WTC11 (cell line): ENCODE results near the gene EVA1A. TPM values are rescaled to one million over a fixed set of nuclear protein-coding genes. Genes with fewer than 3 reads are reported as not detected.
A peak's percentile ranks its signal among the peaks of the same experiment; 100 is the strongest.

Source experiments
- ATAC-seq: fragments of 200-7000 bp; cut with Tn5 transposase; 2 replicates; pipeline ENCODE4 v1.10.0; 2021; ENCODE audit warnings: mild to moderate bottlenecking, moderate library complexity
- CTCF ChIA-PET: fragments of 300-600 bp; sonication (Branson Sonifier 250); formaldehyde crosslinking; loops from one replicate; lab custom pipeline; 2021; ENCODE audit warnings: antibody characterized with exemption; lab: Charles Lee
- POLR2A ChIA-PET: fragments of 350-600 bp; sonication (Branson Sonifier 250); formaldehyde crosslinking; loops from one replicate; lab custom pipeline; 2021; ENCODE audit warnings: antibody characterized with exemption; lab: Charles Lee
- DNase-seq: peaks from one replicate; pipeline ENCODE4 v3.0.0; 2021; ENCODE audit warnings: low spot score
- H3K27ac Mint-ChIP-seq: 2 replicates; pipeline ENCODE4 v1.8.0; 2021; ENCODE audit warnings: mixed read lengths
- H3K27me3 Mint-ChIP-seq: 2 replicates; pipeline ENCODE4 v1.8.0; 2021; ENCODE audit warnings: low read depth, mild to moderate bottlenecking, moderate library complexity, mixed read lengths
- H3K36me3 Mint-ChIP-seq: 2 replicates; pipeline ENCODE4 v1.8.0; 2021; ENCODE audit warnings: mixed read lengths
- H3K4me1 Mint-ChIP-seq: 2 replicates; pipeline ENCODE4 v1.8.0; 2022; ENCODE audit warnings: mixed read lengths
- H3K4me3 Mint-ChIP-seq: 2 replicates; pipeline ENCODE4 v1.8.0; 2021; ENCODE audit warnings: mild to moderate bottlenecking, moderate library complexity, mixed read lengths
- H3K9me3 Mint-ChIP-seq: 2 replicates; pipeline ENCODE4 v1.8.0; 2021; ENCODE audit warnings: mixed read lengths
- ESRRA ChIP-seq: sonication (generic); formaldehyde crosslinking; IDR thresholded peaks from 2 replicates; pipeline ENCODE4 v1.8.1; 2022; ENCODE audit warnings: mild to moderate bottlenecking, missing genetic modification reagents, borderline replicate concordance
- HMGA2 ChIP-seq: fragments of 250-450 bp; sonication (Bioruptor Pico); IDR thresholded peaks from 2 replicates; pipeline ENCODE4 v1.4.0; 2021; ENCODE audit warnings: mild to moderate bottlenecking, moderate library complexity
- IRF2 ChIP-seq: sonication (generic); formaldehyde crosslinking; IDR thresholded peaks from 2 replicates; pipeline ENCODE4 v1.8.0; 2022; ENCODE audit warnings: low read depth, missing genetic modification reagents, borderline replicate concordance
- NFE2L1 ChIP-seq: sonication (generic); formaldehyde crosslinking; IDR thresholded peaks from 2 replicates; pipeline ENCODE4 v1.8.1; 2023; ENCODE audit warnings: missing genetic modification reagents
- OVOL2 ChIP-seq: fragments of 250-450 bp; sonication (Bioruptor Pico); IDR thresholded peaks from 2 replicates; pipeline ENCODE4 v1.9.0; 2021; ENCODE audit warnings: mild to moderate bottlenecking, borderline replicate concordance
- RELA ChIP-seq: sonication (generic); formaldehyde crosslinking; IDR thresholded peaks from 2 replicates; pipeline ENCODE4 v1.8.1; 2022; ENCODE audit warnings: missing genetic modification reagents, mild to moderate bottlenecking, borderline replicate concordance
- TEAD4 ChIP-seq: sonication (generic); formaldehyde crosslinking; IDR thresholded peaks from 2 replicates; pipeline ENCODE4 v1.8.0; 2022; ENCODE audit warnings: mild to moderate bottlenecking, missing genetic modification reagents
- TP53 ChIP-seq: sonication (generic); formaldehyde crosslinking; IDR thresholded peaks from 2 replicates; pipeline ENCODE4 v1.8.1; 2023; ENCODE audit warnings: mild to moderate bottlenecking, missing genetic modification reagents
- ZBTB21 ChIP-seq: sonication (generic); formaldehyde crosslinking; IDR thresholded peaks from 2 replicates; pipeline ENCODE4 v1.8.1; 2023; ENCODE audit warnings: mild to moderate bottlenecking, missing genetic modification reagents, borderline replicate concordance
- ZNF121 ChIP-seq: sonication (generic); formaldehyde crosslinking; IDR thresholded peaks from 2 replicates; pipeline ENCODE4 v1.8.0; 2023; ENCODE audit warnings: missing genetic modification reagents
- ZNF232 ChIP-seq: sonication (generic); formaldehyde crosslinking; IDR thresholded peaks from 2 replicates; pipeline ENCODE4 v1.8.0; 2022; ENCODE audit warnings: mild to moderate bottlenecking, missing genetic modification reagents
- ZNF396 ChIP-seq: fragments of 250-450 bp; sonication (Bioruptor Pico); IDR thresholded peaks from 2 replicates; pipeline ENCODE4 v1.8.0; 2021; ENCODE audit warnings: mild to moderate bottlenecking, moderate library complexity, borderline replicate concordance
- total RNA-seq: library from RNA; stranded (reverse); gene quantifications from 3 replicates; pipeline ENCODE4 v1.2.3, GENCODE V29; 2021
- TF ChIP-seq, protein P1 (sequence below): sonication (generic); formaldehyde crosslinking; IDR thresholded peaks from 2 replicates; pipeline ENCODE4 v1.8.1; 2022; ENCODE audit warnings: low read depth, mild to moderate bottlenecking, moderate library complexity, missing genetic modification reagents, borderline replicate concordance
- TF ChIP-seq, protein P2 (sequence below): sonication (generic); formaldehyde crosslinking; conservative IDR thresholded peaks from 2 replicates; pipeline ENCODE4 v1.8.1; 2022; ENCODE audit warnings: mild to moderate bottlenecking, missing genetic modification reagents
- TF ChIP-seq, protein P3 (sequence below): fragments of 250-450 bp; sonication (Bioruptor Pico); IDR thresholded peaks from 2 replicates; pipeline ENCODE4 v1.9.0; 2021; ENCODE audit warnings: mild to moderate bottlenecking
- TF ChIP-seq, protein P4 (sequence below): sonication (generic); formaldehyde crosslinking; IDR thresholded peaks from 2 replicates; pipeline ENCODE4 v1.8.1; 2023; ENCODE audit warnings: mild to moderate bottlenecking, missing genetic modification reagents, moderate library complexity
- TF ChIP-seq, protein P5 (sequence below): sonication (generic); formaldehyde crosslinking; IDR thresholded peaks from 2 replicates; pipeline ENCODE4 v1.8.1; 2022; ENCODE audit warnings: missing genetic modification reagents, borderline replicate concordance
- TF ChIP-seq, protein P6 (sequence below): fragments of 250-450 bp; sonication (Bioruptor Pico); IDR thresholded peaks from 2 replicates; pipeline ENCODE4 v1.9.0; 2021; ENCODE audit warnings: moderate library complexity, mild to moderate bottlenecking, inconsistent platforms, borderline replicate concordance
- TF ChIP-seq, protein P7 (sequence below): sonication (generic); formaldehyde crosslinking; IDR thresholded peaks from 2 replicates; pipeline ENCODE4 v1.8.0; 2023; ENCODE audit warnings: missing genetic modification reagents
- TF ChIP-seq, protein P8 (sequence below): sonication (generic); formaldehyde crosslinking; IDR thresholded peaks from 2 replicates; pipeline ENCODE4 v1.8.0; 2023; ENCODE audit warnings: mild to moderate bottlenecking, missing genetic modification reagents

Gene EVA1A
- total RNA-seq, 1 experiment from 2014 or later = 4.1 TPM

DNA sequence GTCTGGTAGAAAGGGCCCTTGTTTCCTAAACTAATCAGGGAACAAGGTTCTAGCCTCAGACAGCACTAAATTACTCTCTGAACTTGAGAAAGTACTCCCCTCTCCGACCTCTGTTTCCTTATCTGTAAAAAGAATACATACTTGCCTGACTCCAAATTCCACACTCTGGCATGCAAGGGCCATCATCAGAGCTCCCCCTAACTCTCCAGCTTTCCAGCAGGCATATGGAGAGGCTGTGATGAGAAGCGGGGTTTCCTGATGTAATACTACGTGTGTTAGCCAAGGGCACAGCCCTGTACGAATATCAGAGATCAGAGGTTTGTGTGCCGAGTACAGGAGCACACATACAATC is 1.8 kb upstream of the EVA1A start (continued):
- TF ChIP-seq, protein P1, sequence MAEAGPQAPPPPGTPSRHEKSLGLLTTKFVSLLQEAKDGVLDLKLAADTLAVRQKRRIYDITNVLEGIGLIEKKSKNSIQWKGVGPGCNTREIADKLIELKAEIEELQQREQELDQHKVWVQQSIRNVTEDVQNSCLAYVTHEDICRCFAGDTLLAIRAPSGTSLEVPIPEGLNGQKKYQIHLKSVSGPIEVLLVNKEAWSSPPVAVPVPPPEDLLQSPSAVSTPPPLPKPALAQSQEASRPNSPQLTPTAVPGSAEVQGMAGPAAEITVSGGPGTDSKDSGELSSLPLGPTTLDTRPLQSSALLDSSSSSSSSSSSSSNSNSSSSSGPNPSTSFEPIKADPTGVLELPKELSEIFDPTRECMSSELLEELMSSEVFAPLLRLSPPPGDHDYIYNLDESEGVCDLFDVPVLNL = no peak

DNA sequence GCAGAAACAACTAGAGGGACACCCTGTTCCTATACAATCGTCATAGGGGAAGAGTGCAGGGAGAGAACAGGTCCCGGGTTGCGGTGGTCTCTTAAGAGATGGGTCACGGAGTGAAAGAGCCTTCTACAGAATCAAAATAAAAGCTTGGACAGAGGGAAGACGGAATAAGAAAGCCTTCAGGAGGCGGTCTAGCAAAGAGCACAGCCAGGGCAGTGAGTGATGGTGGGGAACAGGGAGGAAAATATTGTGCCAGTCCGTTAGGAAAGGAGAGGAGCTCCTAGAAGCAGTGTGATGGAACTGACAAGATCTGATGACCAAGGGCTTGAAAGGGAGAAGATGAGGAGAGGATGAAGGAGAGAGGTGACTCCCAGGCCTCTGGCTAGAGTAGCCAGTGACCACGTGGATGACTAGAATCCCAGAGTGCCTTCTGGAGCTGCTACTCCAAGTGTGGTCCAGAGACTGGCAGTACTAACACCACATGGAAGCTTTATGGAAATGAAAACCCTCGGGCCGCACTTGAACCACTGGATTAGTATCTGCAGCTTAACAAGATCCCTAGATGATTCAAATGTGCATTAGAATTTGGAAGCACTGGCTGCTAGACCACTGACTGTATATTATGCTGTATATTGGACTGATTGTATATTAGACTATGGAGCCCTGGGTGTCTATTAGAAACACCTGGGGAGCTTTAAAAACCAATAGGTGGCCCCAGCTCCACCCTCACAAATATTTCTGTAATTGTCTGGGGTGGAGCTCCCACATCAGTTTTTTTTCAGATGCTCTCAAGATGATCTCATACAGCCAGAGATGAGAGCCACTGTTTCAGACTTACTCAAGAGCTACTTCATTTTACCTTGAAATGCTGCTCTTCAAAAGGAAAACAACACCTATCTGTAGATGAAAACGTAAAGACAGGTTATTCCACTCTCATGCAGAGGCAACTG is 1.1 kb upstream of the EVA1A start:
- ChIA-PET CTCF (interaction anchor here (0.9 to 2.9 kb wide), 3 partner anchors 45 to 68 kb away, joined by 3 to 22 read pairs (median 4); no protein-coding TSS in a partner anchor), POLR2A (interaction anchor here (0.7 kb wide), 1 partner anchor 43 kb away, joined by 4 read pairs; no protein-coding TSS in a partner anchor)
- no peak for DNase-seq
- no peak for ATAC-seq
- no peaks in the 10 kb centered on the region for H3K36me3 Mint-ChIP-seq
- peaks cover 36% of the 10 kb centered on the region for H3K4me1 Mint-ChIP-seq
- TF ChIP-seq TEAD4 (CRISPR knock-in tag) = no peak
- TF ChIP-seq, protein P2, sequence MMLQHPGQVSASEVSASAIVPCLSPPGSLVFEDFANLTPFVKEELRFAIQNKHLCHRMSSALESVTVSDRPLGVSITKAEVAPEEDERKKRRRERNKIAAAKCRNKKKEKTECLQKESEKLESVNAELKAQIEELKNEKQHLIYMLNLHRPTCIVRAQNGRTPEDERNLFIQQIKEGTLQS (CRISPR knock-in tag) = no peak
- TF ChIP-seq IRF2 (CRISPR knock-in tag) = no peak
- TF ChIP-seq ZNF232 (CRISPR knock-in tag) = no peak
- TF ChIP-seq NFE2L1 (CRISPR knock-in tag) = no peak
- no peak for TF ChIP-seq OVOL2
- TF ChIP-seq, protein P3, sequence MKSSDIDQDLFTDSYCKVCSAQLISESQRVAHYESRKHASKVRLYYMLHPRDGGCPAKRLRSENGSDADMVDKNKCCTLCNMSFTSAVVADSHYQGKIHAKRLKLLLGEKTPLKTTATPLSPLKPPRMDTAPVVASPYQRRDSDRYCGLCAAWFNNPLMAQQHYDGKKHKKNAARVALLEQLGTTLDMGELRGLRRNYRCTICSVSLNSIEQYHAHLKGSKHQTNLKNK = no peak
- TF ChIP-seq, protein P4, sequence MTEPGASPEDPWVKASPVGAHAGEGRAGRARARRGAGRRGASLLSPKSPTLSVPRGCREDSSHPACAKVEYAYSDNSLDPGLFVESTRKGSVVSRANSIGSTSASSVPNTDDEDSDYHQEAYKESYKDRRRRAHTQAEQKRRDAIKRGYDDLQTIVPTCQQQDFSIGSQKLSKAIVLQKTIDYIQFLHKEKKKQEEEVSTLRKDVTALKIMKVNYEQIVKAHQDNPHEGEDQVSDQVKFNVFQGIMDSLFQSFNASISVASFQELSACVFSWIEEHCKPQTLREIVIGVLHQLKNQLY (CRISPR knock-in tag) = no peak
- TF ChIP-seq ZBTB21 = no peak
- TF ChIP-seq, protein P5, sequence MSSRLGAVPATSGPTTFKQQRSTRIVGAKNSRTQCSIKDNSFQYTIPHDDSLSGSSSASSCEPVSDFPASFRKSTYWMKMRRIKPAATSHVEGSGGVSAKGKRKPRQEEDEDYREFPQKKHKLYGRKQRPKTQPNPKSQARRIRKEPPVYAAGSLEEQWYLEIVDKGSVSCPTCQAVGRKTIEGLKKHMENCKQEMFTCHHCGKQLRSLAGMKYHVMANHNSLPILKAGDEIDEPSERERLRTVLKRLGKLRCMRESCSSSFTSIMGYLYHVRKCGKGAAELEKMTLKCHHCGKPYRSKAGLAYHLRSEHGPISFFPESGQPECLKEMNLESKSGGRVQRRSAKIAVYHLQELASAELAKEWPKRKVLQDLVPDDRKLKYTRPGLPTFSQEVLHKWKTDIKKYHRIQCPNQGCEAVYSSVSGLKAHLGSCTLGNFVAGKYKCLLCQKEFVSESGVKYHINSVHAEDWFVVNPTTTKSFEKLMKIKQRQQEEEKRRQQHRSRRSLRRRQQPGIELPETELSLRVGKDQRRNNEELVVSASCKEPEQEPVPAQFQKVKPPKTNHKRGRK (CRISPR knock-in tag) = no peak
- no peak for TF ChIP-seq ESRRA (CRISPR knock-in tag)
- TF ChIP-seq, protein P1 = no peak
- TF ChIP-seq, protein P6, sequence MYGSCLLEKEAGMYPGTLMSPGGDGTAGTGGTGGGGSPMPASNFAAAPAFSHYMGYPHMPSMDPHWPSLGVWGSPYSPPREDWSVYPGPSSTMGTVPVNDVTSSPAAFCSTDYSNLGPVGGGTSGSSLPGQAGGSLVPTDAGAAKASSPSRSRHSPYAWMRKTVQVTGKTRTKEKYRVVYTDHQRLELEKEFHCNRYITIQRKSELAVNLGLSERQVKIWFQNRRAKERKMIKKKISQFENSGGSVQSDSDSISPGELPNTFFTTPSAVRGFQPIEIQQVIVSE (CRISPR knock-in tag) = no peak
- no peak for TF ChIP-seq ZNF396 (CRISPR knock-in tag)
- no peak for TF ChIP-seq ZNF121 (CRISPR knock-in tag)
- no peak for TF ChIP-seq RELA (CRISPR knock-in tag)
- no peak for TF ChIP-seq HMGA2 (CRISPR knock-in tag)
- TF ChIP-seq TP53 = no peak
- TF ChIP-seq, protein P7, sequence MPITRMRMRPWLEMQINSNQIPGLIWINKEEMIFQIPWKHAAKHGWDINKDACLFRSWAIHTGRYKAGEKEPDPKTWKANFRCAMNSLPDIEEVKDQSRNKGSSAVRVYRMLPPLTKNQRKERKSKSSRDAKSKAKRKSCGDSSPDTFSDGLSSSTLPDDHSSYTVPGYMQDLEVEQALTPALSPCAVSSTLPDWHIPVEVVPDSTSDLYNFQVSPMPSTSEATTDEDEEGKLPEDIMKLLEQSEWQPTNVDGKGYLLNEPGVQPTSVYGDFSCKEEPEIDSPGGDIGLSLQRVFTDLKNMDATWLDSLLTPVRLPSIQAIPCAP = no peak
- TF ChIP-seq, protein P8, sequence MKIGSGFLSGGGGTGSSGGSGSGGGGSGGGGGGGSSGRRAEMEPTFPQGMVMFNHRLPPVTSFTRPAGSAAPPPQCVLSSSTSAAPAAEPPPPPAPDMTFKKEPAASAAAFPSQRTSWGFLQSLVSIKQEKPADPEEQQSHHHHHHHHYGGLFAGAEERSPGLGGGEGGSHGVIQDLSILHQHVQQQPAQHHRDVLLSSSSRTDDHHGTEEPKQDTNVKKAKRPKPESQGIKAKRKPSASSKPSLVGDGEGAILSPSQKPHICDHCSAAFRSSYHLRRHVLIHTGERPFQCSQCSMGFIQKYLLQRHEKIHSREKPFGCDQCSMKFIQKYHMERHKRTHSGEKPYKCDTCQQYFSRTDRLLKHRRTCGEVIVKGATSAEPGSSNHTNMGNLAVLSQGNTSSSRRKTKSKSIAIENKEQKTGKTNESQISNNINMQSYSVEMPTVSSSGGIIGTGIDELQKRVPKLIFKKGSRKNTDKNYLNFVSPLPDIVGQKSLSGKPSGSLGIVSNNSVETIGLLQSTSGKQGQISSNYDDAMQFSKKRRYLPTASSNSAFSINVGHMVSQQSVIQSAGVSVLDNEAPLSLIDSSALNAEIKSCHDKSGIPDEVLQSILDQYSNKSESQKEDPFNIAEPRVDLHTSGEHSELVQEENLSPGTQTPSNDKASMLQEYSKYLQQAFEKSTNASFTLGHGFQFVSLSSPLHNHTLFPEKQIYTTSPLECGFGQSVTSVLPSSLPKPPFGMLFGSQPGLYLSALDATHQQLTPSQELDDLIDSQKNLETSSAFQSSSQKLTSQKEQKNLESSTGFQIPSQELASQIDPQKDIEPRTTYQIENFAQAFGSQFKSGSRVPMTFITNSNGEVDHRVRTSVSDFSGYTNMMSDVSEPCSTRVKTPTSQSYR (CRISPR knock-in tag) = no peak
- H3K27me3 Mint-ChIP-seq = peaks cover 29% of the 10 kb centered on the region
- H3K4me3 Mint-ChIP-seq = peak overlapping the region; percentile 97
- no peak overlapping the region for H3K27ac Mint-ChIP-seq
- no peaks in the 10 kb centered on the region for H3K9me3 Mint-ChIP-seq
